Stimulated activated CD4-positive, alpha-beta T cell treated with anti-CD3 and anti-CD28 coated beads, TNF-alpha, amount 100 ng/mL, for 4 hours (primary cell): Measurements from ENCODE around the gene COL24A1.

Experiments
- DNase-seq, 3 experiments: peaks; one replicate each; pipeline ENCODE4 v3.0.0-alpha.2; 2020; ENCODE audit warnings: low read depth in 3 of 3

The COL24A1 gene

DNA sequence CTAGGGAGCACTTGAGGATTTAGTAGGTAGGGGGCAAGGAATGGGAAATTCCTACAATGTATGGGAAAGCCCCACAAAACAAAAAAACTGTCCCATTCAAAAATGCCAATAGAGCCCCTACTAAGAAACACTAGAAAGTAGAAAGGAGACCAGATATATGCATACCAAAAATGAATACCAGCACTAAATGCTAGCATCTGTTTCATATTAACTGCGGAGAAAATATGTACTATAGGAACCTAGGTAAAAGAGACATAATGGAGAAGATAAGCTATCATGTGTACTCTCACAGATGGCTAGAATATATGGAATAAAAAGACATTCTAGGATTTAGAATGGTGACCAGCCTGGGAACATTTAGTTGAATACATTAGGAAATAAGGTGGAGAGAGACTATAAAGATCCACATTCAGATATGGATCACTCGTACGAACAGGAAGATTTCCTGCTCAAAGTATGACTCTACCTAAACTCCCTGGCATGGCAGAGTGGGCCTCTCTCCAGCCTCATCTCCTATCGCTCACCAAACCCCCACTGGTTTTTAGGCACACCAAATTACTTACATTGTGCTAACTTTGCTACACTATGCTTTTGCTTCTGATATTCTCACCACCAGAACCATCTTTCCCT is 466.7 kb downstream of the COL24A1 start:
- no peak for DNase-seq

GRCh38 chr1:85683292-85684025 is 473.1 kb downstream of the COL24A1 start:
- no peak for DNase-seq

DNA sequence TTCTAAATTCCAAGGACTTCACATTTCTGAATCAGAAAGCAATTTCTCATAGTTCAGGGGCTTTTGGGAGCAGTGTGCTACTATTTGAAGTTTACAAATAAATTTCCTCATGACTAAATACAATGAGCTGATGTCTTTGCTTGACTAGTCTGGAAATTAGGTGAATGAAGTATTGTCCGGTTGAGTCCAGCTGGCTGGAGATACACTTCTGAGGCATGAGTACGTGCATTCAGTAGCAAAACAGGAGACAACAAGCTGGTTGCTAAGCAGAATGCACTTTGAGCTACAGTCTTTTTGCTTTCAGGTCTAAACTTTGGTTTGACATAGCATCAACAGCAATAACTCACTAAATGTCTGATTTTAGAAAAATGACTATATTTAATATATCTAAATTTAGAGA is 475.5 kb downstream of the COL24A1 start:
- no peak for DNase-seq
